ENCODE data around the gene PRRX1.

PRRX1 gene

DNA sequence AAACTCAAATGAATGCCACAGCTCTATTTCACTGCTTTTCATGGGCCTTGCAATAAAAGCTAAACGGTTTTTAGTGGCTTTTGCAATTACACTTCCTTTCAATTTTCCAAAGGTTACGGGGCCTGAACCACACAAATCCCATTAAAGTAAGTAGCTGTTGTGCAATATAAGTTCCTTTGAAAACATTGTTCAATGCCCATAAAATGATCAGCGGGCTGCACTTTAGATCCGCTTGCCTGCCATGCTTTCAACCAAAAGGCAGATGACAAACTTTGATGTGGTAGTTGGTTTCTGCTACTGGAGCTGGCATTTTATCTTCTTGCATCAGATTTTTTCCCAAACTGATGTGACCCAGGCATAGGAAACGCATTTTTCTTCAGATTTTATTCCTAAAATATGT is 50.2 kb downstream of the PRRX1 start:
- Mint-ChIP-seq H3K4me1 (peaks cover 42% of the 10 kb centered on the region), H3K9me3 (no peaks in the 10 kb centered on the region), H3K27me3 (ENCODE audit: low read depth) (no peaks in the 10 kb centered on the region), H3K36me3 (ENCODE audit: low read depth) (peaks cover 37% of the 10 kb centered on the region), H3K4me3 (no peak overlapping the region), H3K27ac (peak overlapping the region in 2 of 3 experiments; percentile 5 to 26)
- TF ChIP-seq, protein P1, sequence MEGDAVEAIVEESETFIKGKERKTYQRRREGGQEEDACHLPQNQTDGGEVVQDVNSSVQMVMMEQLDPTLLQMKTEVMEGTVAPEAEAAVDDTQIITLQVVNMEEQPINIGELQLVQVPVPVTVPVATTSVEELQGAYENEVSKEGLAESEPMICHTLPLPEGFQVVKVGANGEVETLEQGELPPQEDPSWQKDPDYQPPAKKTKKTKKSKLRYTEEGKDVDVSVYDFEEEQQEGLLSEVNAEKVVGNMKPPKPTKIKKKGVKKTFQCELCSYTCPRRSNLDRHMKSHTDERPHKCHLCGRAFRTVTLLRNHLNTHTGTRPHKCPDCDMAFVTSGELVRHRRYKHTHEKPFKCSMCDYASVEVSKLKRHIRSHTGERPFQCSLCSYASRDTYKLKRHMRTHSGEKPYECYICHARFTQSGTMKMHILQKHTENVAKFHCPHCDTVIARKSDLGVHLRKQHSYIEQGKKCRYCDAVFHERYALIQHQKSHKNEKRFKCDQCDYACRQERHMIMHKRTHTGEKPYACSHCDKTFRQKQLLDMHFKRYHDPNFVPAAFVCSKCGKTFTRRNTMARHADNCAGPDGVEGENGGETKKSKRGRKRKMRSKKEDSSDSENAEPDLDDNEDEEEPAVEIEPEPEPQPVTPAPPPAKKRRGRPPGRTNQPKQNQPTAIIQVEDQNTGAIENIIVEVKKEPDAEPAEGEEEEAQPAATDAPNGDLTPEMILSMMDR (IDR thresholded peaks at IDR 0.05; ENCODE audit: unreplicated experiment in 3 of 3): no peak

DNA sequence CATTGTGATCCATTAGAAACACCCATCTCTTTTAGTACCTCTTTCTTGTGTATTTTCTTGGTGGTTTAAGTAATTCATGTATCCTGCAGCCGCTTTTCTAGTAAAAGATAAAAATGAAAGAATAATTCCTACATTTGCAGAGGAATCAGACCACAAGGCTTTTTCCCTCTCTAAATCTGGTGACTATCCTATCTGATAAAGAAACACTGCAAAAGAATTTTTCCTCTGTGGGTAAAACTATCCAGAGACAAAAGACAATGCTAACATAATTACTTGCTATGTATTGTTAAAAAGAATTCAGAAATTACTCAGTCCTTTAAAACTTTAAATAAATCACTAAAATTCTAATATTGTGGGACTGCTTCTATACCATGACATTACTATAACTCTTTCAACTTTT is 51.0 kb downstream of the PRRX1 start:
- Mint-ChIP-seq H3K27me3 (ENCODE audit: low read depth) (no peaks in the 10 kb centered on the region), H3K9me3 (no peaks in the 10 kb centered on the region), H3K27ac (peak overlapping the region in 2 of 3 experiments; percentile 5 to 25), H3K4me3 (no peak overlapping the region), H3K36me3 (ENCODE audit: low read depth) (peaks cover 40% of the 10 kb centered on the region), H3K4me1 (peaks cover 44% of the 10 kb centered on the region)
- TF ChIP-seq, protein P1 (IDR thresholded peaks at IDR 0.05; ENCODE audit: unreplicated experiment in 3 of 3): no peak

DNA sequence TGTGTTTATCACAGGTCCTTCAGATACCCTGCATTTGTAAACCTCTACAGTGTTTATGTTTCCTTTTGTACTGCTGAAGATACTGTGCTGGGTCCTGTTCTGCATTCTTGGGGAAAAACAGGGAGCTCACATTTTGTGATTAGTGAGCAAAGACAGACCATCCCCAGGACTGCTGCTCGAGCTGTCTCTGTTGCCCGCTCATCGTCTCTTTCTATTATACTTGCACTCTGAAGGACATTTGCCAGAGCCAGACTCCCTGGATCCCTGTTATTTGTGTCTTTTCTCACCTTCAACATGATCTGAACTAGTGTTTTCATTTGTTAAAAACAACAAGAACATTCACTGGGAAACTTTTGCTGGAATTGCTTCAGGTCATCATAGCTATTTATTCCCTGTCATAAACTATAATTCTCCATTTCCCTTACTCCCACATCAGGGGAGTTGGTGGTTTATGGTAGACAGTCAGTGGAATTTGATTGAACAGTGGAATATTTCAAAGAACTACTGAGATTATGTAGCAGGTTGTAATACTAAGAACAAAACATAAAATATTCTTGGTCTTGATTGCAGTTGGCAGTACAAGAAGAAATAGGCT is 53.0 kb downstream of the PRRX1 start:
- TF ChIP-seq, protein P1 (IDR thresholded peaks at IDR 0.05; ENCODE audit: unreplicated experiment in 3 of 3): no peak
- Mint-ChIP-seq H3K36me3 (ENCODE audit: low read depth) (peaks cover 49% of the 10 kb centered on the region), H3K27ac (peak overlapping the region; percentile 78 to 85 (median 84)), H3K4me1 (peaks cover 56% of the 10 kb centered on the region), H3K27me3 (ENCODE audit: low read depth) (no peaks in the 10 kb centered on the region), H3K9me3 (no peaks in the 10 kb centered on the region), H3K4me3 (peak overlapping the region in 2 of 3 experiments; percentile 31 to 46)

DNA sequence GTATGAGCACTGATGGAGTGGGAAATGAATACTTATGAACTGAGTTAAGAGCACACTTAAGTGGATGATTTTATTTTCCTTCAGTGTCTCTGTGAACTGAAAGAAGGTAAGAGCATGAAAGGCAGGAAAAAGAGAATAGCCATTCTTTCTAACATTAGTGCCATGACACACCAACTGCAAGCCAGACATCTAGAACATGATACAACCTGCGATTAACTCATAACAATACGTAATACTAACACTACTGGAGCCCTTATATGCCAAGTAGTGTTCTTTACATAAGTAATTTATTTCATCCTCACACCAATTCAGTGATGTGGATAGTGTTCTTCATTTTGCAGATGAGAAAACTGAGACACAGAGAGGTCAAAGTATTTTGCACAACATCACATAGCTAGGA is 56.7 kb downstream of the PRRX1 start:
- Mint-ChIP-seq H3K27me3 (ENCODE audit: low read depth) (no peaks in the 10 kb centered on the region), H3K9me3 (peaks cover 10% of the 10 kb centered on the region), H3K27ac (no peak overlapping the region), H3K4me1 (peaks cover 47% of the 10 kb centered on the region), H3K36me3 (ENCODE audit: low read depth) (peaks cover 75% of the 10 kb centered on the region), H3K4me3 (no peak overlapping the region)
- TF ChIP-seq, protein P1 (IDR thresholded peaks at IDR 0.05; ENCODE audit: unreplicated experiment in 3 of 3): no peak

DNA sequence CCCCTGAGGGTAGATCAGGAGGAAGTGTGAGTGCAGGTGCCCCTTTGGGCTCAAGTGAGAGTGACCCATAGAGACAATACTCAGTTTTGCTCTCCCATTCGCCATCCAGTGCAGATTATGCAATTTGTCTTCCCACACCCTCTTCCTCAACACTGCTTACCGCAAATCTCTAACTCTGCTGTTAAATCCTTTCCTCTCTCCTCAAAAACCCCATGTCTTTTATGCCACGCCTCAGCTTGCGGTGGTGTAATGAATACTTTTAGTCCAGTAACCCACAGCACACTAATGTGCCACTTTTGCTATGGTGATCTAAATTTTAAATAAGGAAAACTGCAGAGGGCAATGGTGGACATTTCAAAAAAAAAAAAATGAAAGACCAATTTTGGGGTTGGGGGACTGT is 57.7 kb downstream of the PRRX1 start:
- Mint-ChIP-seq H3K9me3 (peaks cover 10% of the 10 kb centered on the region), H3K27me3 (ENCODE audit: low read depth) (no peaks in the 10 kb centered on the region), H3K4me1 (peaks cover 43% of the 10 kb centered on the region), H3K4me3 (no peak overlapping the region), H3K27ac (peak overlapping the region in 2 of 3 experiments; percentile 41 to 80), H3K36me3 (ENCODE audit: low read depth) (peaks cover 82% of the 10 kb centered on the region)
- TF ChIP-seq, protein P1 (IDR thresholded peaks at IDR 0.05; ENCODE audit: unreplicated experiment in 3 of 3): no peak

DNA sequence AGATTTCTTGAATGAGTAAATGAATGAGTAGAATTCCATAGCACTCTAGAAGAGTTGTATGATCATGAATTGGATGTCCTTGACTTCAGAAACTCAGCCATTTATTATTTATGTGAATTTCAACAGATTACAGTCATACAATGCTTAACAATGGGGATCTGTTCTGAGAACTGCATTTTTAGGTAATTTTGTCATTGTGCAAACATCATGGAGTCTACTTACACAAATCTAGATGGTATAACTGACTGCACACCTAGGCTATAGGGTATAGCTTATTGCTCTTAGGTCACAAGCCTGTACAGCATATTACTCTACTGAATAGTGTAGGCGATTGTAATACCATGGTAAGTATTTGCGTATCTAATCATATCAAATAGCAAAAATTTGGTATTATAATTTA is 59.6 kb downstream of the PRRX1 start:
- peaks cover 76% of the 10 kb centered on the region for H3K36me3 Mint-ChIP-seq (ENCODE audit: low read depth)
- H3K9me3 Mint-ChIP-seq: peaks cover 10% of the 10 kb centered on the region
- H3K4me1 Mint-ChIP-seq: peaks cover 29% of the 10 kb centered on the region
- TF ChIP-seq, protein P1 (IDR thresholded peaks at IDR 0.05; ENCODE audit: unreplicated experiment in 3 of 3): no peak
- no peak overlapping the region for H3K4me3 Mint-ChIP-seq
- H3K27ac Mint-ChIP-seq: no peak overlapping the region
- no peaks in the 10 kb centered on the region for H3K27me3 Mint-ChIP-seq (ENCODE audit: low read depth)
